Kidney tubule cell (primary cell): ENCODE data around the gene OR5B3.
A peak's percentile ranks its signal among the peaks of the same experiment; 100 is the strongest.
"Not testable (repeated sequence)": the region's sequence is repeated elsewhere in the genome, so short reads cannot be mapped to it uniquely, and the experiment has no call there.

Source experiments
- DNase-seq: peaks from one replicate; pipeline ENCODE4 v3.0.0-alpha.2; 2018; ENCODE audit warnings: low spot score

OR5B3 gene

DNA sequence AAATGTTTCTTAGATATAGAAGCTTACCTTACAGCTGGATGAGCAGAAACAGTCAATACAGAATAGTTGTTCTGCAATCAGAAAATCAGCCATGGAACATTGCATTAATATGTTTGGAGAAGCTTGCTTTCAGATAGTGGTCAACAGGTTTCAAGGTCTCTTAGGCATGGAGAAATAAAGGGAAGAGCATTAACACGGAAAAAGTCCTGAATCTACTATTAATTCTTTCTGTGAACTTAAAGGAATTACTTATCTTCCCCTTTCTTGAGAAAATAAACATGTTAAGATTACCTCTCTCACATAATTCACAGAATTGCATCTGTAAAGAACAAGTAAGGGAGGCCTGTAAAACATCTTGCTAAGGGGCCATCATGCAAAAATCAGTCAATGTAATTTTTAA is at the start of gene OR5B3:
OR5B3 (minus strand) TSS at position 101 of the 400 bp plus-strand sequence. CDS start 3,465 bp downstream, outside the sequence.
- DNase-seq = no peak

DNA sequence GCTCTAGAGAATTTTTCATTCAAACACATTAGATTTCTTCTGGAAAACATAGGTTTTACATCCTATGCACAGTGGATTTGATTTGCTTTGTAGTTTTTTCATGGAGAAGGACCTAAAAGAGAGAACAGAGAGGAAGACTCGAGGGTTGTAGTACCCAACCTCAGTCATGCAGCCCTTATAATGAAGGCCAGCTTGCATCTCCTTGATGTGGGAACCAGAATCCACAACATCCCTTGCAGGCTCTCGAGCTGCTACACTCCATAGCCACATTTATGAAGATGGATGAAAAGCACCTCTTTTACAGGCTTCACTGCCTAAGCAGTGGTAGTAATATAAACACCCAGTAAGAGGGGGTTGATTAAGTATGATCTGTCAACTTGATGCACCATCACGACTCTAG is 44.9 kb upstream of the OR5B3 start:
- DNase-seq = no peak

DNA sequence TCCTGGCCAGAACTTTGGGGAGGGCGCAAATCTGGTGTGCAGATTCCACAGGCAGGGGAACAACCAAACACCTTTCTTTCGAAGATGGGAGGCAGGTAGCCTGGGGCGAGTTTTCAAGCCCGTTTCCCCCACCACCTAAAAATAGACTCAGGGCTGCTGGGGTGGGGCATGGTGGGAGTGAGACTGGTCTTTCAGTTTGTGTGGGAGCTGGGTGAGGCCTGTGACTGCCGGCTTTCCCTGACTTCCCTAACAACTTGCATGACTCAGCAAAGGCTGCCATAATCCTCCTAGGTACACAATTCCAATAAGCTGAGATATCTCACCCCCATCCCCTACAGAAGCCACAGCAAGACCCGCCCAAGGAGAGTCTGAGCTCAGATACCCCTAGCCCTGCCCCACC is 39.6 kb upstream of the OR5B3 start:
- DNase-seq = no peak

DNA sequence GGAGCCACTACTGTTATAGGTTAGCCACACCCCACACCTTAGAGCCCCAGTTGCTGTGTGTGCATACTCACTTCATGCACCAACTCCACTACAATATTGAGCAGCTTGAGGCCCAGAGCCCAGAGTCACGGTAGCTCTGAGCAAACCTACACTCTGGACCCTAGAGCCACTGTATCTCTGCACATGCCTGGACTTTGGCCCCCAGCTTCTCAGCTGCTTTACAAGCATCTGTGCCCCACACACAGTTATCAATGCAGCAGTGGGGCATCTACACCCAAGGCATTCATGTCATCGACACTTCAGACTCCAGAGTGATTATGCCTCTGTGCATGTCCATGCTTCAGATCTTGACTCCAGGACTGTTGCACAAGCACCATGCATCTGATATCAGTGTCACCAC is 37.6 kb upstream of the OR5B3 start:
- no peak for DNase-seq

DNA sequence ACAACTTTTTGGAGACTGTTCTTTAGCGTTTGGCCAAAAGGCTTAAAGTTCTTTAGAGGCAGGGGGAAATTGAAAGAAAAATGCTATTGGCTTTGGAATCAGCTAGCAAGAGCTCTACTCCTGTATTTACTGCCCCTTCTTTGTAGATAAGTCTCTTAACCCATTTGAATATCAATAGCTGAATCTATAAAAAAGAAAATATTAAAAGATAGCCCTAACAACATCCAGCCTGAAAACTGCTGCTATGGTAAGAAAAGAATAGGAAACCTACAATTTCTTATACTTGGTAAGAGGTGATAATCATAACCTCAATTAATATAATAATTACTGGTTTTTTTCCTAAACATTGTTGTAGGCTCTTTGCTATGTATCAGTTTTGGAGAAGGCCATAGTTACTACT is 35.5 kb upstream of the OR5B3 start, which contains the start of gene OR5B12:
OR5B12 (minus strand) TSS at position 101 of the 400 bp plus-strand sequence. CDS start 2,085 bp downstream, outside the sequence.
- DNase-seq = no peak

DNA sequence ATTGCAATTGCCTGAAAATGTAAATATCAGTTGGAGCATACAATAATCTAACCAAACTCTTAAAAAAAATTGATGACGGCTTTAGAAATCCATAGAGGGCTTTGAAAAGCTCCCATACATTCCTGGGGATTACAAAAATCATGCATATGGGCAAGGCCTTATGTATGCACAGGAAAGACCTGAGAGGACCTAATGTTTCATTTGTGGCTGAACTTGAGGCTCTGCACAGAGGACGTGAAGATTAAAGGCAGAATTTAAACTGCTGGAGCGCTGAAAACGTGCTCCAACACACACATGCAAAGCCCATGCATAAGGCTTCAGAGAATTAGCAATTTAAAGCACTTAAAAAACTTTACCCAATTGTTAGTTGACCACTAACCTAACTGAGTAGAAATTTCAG is 31.8 kb upstream of the OR5B3 start:
- no peak for DNase-seq

GRCh38 chr11:58434217-58434616 is 27.5 kb upstream of the OR5B3 start:
- no peak for DNase-seq

GRCh38 chr11:58433638-58434203 is 27.0 kb upstream of the OR5B3 start:
- DNase-seq = no peak

DNA sequence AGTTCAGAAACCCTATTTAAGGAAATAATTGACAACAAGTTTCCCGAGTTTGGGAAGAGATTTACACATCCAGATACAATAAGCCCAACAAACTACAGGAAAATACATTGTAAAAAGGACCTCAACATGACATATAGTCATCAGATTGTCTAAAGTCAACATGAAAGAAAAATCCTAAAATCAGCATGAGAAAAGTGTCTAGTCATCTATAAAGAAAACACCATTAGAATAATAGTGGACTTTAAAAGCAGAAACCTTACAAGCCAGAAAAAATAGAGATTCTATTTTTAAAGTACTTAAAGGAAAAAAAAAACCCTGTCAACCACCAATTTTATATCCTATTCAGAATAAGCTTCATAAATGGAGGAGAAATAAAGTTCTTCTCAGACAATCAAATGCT is 22.6 kb upstream of the OR5B3 start:
- DNase-seq = no peak

- no peak for DNase-seq
These were observed 21.3 kb upstream of the OR5B3 start, which contains the start of gene OR5B2 for GRCh38 chr11:58428021-58428420. Gene OR5B2, minus strand, starts transcription at chr11:58428121. Its CDS starts 4,860 bp downstream, at chr11:58423261.

- not testable (repeated sequence) for DNase-seq
These were observed 7.1 kb downstream of the OR5B3 start for GRCh38 chr11:58399622-58400021.

DNA sequence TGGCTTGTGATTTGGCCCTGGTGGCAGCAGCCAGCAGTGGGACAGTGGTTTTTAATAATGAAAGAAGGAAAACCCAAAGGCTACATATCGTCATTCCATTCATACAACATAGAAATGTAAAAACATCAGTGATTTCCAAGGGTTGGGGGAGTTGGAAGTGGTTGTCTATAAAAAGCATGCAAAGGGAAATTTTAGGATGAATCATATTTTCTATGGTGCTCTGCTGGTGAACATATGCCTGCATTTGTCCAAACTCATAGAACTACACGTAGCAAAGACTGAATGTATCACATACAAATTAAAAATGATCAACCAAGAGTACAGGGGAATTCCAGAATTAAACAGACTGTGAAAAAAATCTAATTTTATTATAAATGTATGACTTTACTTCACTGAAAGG is 11.1 kb downstream of the OR5B3 start:
- DNase-seq = peak; percentile 38

GRCh38 chr11:58394195-58394594 is 12.5 kb downstream of the OR5B3 start:
- DNase-seq = peak; percentile 81

DNA sequence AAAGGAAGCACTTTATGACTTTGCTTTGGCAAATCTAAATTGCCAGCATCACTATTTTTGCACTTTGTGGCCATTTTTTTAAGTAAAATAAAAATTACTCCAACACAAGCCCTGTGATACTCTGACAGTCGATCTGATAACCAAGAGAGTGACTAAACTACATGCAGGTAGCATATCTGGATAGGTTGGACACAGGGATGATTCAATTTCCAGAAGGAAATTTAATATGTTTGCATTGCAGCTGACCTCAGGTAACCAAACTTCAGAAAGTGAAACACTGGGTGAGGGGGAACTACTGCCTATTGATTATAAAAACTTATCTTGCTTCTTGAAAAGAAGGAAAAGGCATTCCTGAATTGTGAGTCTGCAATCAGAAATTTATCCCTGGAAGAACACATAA is 13.9 kb downstream of the OR5B3 start:
- DNase-seq = peak; percentile 39

- peak; percentile 1 for DNase-seq
These were observed 14.8 kb downstream of the OR5B3 start for GRCh38 chr11:58391879-58392278.

GRCh38 chr11:58390551-58391063 is 16.1 kb downstream of the OR5B3 start:
- no peak for DNase-seq

DNA sequence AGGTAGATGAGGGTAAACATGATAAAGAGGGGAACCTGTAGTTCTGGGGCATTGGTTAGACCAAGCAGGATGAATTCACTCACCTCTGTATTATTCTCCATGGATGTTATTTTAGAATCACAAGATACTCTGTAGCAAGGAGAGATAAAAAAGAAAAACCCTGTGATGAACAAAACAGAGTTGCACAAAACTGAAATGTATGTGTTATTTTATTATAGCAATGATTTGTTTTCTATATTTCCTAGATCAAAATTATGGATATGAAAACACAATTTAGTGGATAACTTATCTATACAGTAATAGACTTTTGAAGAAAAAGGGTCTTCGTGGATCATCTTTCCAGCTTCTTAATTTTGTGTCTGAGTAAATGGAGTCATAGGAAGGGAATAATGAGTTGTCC is 47.7 kb downstream of the OR5B3 start, which contains the start of gene OR5B17:
OR5B17 (minus strand) TSS at position 101 of the 400 bp plus-strand sequence; CDS start at position 101, 0 bp downstream.
- no peak for DNase-seq

DNA sequence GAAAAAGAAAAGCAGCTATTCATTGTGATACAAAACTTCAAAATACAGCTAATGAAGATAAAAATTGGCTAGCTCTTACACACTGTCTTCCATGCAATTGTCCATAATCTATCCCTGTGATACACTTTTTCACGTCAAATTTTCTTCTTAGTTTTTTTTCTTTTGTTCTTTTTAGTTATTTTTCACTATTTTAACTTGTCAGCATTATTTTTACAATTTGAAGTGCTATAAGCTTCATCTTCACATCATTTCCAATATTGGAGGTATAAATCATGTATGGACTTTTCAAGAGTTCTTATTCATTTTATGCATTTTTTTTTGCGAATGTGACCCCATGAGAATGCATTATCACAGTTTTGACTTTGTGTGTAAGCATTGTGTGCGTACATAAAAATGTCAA is 51.9 kb downstream of the OR5B3 start:
- DNase-seq = no peak
